Thyroid gland (tissue), 4 donors: Measurements from ENCODE around the gene CHRNB1.

Source experiments
- CTCF ChIP-seq, 6 experiments: fragments of 200-600 bp in 3 of 6; fragments of 450-650 bp in 3 of 6; sonication (generic) in 3 of 6; IDR thresholded peaks; one replicate each; pipeline ENCODE4 v1.5.1; 2016 to 2019; ENCODE audit warnings: antibody characterized with exemption in 6 of 6, mild to moderate bottlenecking in 2 of 6, inconsistent platforms in 1 of 6, moderate library complexity in 1 of 6
- POLR2A ChIP-seq, 2 donors: fragments of 450-650 bp; IDR thresholded peaks; one replicate each; pipeline ENCODE4 v1.6.1; 2017; ENCODE audit warnings: antibody characterized with exemption in 2 of 2, mild to moderate bottlenecking in 2 of 2, moderate library complexity in 1 of 2

- TF ChIP-seq POLR2A (IDR thresholded peaks at IDR 0.05) (no peak), CTCF (IDR thresholded peaks at IDR 0.05) (no peak)
Measured at GRCh38 chr17:7415784-7416183, 29.1 kb upstream of the CHRNB1 start.
